GM19372 (cell line): ENCODE data around the gene RIPK1.
"Not testable (repeated sequence)": the region's sequence is repeated elsewhere in the genome, so short reads cannot be mapped to it uniquely, and the experiment has no call there.

Source experiments
- ATAC-seq: cut with Tn5 transposase; IDR thresholded peaks from one replicate; pipeline ENCODE4 v1.9.1; 2021; ENCODE audit warnings: mild to moderate bottlenecking, low read depth, moderate library complexity; ENCODE audit not compliant: unreplicated experiment

Gene RIPK1

DNA sequence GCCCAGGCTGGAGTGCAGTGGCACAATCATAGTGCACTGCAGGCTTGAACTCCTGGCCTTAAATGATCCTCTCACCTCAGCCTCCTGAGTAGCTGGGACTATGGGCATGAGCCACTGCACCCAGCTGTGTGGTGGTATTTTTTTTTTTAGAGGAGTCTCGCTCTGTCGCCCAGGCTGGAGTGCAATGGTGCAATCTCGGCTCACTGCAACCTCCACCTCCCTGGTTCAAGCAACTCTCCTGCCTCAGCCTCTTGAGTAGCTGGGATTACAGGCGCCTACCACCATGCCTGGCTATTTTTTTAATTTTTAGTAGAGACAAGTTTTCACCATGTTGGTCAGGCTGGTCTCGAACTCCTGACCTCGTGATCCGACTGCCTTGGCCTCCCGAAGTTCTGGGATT is 10.7 kb downstream of the RIPK1 start:
- not testable (repeated sequence) for ATAC-seq

DNA sequence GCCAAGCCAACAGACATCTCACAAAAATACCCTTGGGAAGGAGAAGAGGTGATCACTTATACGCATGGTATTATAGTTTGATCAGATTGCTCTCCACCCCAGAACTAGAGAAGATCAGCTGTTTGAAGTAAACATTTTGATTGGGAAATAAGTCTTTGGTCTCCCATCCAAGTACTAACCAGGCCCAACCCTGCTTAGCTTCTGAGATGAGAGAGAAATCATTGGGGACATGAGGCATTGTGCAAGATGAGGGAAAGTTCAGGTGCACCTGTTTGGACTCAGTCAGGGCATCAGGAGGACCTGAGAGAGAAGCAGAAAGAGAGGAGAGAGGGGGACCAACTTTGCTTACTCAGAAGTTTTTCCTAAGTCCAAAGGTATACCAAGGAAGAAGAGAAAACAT is 11.4 kb downstream of the RIPK1 start:
- no peak for ATAC-seq

DNA sequence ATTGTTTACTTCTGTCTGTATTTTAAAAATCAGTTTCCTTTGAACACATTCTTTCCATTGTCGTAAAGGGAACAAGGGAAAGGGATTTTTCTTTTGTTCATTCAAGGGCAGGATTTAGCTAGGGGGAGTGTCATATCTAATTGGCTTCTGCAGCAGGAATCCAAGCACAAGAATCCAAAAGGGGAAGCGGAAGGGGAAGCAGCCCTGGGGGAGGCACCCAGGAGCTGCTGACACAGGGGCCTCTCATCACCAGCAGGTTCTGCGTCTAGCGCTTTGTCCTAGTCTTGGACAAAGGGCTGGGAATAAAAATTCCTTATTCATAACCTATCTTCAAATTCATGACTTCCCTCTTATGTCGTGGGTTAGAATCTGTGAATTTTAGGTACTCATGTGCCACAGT is 13.7 kb downstream of the RIPK1 start:
- ATAC-seq, result no peak

DNA sequence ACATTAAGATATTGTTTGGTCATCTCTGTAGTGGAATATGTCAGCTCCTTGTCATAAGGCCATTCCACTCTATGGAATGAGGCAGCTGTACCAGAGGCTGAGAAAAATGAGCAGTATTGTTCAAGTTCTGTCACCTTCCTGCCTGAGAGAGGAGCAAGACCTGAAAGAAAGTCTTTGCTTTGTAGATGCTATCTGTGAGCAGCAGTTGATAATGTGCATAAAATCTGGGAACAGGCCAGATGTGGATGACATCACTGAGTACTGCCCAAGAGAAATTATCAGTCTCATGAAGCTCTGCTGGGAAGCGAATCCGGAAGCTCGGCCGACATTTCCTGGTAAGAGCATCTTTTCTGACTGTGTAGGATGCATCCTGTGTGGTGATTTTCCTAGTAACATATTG is 16.8 kb downstream of the RIPK1 start:
- no peak for ATAC-seq

DNA sequence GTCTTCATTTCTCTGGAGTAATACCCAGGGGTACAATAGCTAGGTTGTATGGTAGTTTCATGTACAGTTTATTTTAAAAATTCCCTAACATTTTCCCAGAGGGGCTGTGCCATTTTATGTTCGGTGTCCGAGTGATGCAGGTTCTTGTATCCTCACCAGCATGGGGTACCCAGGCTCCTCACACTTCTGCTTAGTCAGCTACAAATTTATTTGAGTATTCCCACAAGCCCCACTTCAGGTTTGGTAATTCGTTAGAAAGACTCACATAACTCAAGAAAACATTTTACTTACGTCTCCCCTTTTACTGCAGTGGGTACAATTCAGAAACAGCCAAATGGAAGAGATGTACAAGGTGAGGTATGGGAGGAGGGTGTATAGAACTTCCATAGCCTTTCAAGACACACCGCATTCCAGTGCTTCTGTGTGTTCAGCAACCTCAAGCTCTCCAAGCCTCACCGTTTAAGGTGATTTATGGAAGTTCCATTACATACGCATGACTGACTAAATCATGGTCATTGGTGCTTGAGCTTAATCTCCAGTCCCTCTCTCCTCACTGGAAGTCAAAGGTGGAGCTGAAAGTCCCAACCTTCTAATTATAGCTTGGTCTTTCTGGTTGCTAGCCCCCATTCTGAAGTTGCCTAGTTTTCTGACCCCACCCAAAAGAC is 18.1 kb downstream of the RIPK1 start:
- ATAC-seq, result no peak

DNA sequence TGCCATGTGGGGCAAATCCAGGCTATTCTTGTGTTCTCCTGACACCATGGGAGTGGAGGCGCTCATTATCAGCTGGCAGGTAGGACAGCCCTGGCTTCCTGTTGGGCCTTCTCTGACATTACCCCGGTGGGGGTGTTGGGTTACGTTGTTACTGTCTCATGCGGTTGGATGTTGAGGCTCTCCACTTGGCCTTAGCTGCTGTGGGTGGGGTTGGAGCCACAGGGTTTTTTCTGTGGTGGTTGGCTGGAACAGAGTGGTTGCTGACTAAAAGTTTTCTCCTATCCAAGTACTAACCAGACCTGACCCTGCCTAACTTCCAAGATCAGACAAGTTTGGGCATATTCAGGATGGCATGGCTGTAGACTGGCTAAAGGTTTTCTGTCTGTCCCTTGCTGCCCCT is 20.2 kb downstream of the RIPK1 start:
- no peak for ATAC-seq

DNA sequence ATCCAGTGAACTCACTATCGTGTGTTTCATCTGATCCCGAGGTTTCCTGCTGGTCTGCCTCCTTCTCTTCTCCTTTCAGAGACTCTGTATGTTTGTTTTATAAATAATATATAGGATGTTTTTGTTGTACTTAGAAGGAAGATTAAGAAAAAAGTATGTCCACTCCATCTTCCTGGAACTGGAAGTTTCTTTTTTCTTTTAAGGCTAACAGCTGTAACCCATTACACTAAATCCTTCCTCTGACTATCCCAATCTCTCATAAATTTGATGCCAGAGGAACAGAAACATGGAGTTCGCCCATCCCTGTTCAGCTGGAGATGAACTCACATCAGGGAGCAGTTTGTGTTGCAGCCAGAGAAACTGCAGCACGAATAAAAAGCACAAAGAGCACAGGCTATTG is 20.7 kb downstream of the RIPK1 start:
- no peak for ATAC-seq

DNA sequence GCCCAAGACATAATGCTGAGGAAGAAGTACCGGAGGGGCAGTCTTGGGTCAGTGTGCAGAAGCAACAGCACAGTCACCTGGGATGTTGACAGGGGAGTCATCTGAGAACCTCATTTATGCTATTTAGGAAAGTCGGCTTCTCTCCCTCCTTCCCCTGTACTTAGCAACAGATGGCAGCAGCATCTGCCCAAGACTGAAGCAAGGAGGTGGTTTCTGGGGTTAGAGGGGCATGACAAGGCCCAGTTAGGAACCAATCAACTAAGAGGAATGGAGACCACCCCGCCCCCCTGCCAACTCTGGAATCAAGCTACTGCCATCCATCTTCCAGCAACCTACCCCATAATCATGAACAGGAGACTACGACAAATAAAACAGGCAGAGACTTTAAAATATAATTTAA is 21.7 kb downstream of the RIPK1 start:
- ATAC-seq, result no peak

DNA sequence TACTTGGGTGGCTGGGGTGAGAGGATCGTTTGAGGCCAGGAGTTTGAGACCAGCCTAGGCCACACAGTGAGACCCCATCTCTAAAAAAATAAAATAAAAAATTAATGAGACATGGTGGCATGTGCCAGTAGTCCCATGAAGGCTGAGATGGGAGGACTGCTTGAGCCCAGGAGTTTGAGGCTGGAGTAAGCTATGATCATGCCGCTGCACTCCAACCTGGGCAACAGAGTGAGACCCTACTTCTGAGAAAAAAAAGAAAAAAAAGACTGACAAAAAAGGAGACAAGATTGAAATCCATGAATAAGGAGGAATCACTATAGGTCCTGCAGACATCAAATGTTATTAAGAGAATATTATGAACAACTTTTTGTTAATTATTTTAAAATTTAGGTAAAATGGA is 26.5 kb downstream of the RIPK1 start:
- ATAC-seq, result no peak

DNA sequence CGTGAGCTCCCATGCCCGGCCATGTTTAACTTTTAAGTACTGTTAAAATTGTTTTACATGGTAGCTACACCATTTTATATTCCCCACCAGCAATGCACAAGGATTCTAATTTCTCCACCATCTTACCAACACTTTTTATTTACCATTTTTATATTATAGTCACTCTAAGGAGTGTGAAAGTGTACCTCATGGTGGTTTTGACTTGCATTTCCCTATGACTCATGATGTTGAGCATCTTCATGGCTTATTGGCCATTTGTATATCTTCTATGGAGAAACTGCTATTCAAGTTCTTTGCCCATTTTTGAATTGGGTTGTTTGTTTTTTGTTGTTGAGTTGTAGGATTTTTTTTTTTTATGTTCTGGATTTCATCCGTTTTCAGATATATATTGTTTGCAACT is 34.6 kb downstream of the RIPK1 start:
- ATAC-seq, result no peak

DNA sequence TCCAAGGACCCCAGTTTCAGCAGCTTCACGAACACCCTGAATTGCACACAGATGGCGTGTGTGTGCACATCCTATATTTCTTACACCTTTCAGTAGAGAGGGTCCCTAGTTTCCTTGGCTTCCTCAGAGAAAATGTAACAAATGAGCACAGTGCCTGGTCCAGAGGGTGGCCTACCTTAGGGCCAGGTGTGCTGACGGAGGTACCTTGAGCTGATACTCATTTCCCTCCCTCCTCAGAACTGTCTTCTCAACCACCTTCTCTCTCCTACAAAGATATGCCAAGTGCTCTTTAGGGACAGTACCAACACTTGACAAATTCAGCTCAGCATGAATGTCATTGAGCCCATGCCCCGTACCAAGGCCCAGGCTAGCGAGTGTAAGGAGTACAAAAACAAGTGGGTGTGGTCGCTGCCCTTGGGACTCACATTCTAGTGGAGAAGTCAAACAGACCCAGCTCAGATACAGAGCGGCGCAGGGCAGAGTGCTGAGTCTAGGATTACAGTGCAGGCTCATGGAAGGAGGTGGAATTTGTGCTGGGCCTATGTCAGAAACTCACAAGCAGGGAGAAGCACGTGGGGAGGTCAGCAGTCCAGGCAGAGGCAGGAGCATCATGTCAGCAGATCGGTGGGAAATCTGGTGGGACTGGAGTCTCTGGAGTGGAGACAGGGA is 40.6 kb downstream of the RIPK1 start:
- ATAC-seq, result no peak

DNA sequence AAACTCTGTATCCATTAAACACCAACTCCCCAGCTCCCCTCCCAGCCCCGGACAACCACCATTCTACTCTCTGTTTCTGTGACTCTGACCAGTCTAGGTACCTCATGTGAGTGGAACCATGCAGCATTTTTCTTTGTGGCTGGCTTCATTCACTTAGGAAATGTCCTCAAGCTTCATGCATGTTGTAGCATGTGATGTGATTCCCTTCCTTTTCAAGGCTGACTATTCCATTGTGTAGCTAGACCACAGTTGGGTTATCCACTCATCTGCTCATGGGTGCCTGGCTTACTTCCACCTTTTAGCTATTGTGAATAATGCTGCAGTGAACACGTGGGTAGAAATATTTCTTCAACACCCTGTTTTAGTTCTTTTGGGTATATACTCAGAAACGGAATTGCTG is 41.5 kb downstream of the RIPK1 start:
- no peak for ATAC-seq

DNA sequence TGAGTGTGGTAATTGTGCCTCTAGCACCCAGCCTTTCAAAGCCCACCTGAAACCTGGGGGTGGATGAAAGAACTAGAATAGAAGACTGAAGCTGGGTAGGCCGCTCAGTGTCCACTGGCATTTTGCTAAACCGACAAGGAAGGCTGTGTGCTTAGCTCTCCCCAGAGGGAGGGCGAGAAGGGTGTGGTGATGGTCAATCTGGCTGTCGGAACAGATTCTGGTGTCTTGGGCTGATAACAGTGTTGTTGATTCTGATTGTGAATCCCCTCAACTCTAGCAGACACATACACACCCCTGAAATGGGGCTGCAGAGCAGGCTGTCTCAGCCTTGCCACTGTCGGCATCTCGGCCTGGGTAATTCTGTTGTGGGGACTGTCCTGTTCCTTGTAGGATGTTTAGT is 46.1 kb downstream of the RIPK1 start:
- no peak for ATAC-seq

DNA sequence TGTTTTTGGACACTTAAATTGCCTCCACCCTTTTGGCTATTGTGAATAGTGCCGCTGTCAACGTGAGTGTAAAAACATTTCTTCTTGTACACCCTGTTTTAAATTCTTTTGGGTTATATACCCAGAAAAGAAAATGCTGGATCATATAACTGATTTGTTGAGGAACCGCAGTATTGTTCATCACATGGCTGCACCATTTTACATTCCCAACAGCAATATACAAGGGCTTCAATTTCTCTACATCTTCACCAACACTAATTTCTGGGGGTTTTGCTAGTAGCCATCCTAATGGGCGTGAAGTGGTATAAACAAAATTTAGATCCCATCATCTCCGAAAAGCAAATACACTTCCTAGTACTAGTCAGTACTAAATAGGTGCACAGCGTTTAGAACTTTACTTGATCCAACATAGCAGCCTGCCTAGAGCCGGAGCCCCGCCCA is 49.6 kb downstream of the RIPK1 start:
- ATAC-seq, result no peak

DNA sequence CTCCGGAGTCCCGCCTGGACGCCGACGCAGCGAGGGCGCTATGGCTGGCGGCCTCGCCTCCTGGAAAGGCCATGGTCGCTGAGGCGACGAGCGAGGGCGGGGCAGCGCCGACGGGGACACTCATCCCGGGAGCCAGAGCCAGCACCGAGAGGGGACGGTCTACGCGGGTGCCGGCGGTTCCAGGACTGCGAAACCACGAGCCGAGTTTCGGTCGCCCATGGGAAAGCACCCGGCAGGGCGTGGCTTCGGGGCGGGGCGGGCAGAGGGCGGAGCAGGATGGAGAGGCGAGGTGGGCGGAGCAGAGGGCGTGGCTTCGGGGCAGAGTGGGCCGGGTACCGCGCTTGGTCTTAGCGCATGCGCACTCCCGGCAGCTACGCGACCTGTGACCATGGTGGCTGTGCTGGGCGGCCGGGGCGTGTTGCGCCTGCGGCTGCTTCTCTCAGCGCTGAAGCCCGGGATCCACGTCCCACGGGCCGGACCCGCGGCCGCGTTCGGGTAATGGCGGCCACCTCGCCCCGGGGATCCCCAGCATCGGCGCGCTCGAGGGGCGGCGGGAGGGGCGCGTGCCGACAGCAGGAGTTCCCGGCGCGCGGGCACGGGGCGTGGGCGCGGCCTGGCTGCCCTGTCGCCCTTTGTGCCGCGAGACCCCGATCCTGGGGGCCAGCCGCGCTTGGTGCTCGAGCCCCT is 50.2 kb downstream of the RIPK1 start, which contains the start of gene BPHL:
Gene BPHL, plus strand, starts transcription at position 359 of the 687 bp plus-strand sequence. Its CDS starts 30 bp downstream, at position 389.
- peak; percentile 84 for ATAC-seq

DNA sequence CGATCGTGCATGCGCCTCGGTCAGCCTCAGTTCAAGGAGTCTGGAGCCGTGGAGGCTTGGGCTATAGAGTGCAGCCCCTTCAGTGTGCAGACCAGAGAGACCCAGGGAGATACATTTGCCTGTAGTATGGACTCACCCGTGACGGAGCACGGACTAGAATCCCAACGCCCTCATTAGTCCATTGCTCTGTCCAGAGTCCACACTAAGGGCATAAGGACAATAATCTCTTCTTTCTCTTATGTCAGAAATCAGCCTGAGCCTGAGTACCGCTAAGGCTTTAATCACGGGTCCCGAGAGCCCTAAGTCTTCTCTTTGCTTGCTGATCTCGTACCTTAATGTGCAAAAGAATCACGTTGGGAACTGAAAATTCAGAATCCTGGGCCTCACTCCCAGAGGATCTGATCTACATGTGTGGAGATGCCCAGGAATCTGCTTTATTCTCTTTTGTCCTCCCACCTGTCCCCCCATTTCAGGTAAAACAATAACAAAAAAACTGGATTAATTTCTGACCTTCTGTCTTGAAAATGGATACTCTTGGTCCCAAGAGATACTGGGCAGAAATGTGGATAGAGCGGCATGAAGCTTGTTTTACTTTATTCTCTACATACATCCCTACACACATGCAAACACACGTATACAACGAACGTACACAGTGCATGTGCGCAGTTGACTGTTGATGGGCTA is 50.9 kb downstream of the RIPK1 start:
- ATAC-seq, result peak; percentile 25

DNA sequence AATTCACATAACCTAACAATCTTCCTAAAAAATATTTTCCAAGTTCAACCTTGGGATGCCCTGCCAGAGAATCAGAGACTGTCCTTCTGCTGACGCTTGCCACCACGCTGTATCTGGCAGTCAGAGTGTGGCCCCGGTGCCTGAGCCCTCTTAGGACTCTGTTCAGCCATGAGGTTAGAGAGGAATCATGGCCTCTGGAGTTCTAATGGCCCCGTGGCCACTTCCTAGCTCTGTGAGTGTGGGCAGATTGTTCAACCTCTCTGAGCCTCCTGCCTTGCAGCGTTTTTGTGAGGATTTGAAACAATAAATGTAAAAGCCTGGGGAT is 52.4 kb downstream of the RIPK1 start:
- no peak for ATAC-seq

DNA sequence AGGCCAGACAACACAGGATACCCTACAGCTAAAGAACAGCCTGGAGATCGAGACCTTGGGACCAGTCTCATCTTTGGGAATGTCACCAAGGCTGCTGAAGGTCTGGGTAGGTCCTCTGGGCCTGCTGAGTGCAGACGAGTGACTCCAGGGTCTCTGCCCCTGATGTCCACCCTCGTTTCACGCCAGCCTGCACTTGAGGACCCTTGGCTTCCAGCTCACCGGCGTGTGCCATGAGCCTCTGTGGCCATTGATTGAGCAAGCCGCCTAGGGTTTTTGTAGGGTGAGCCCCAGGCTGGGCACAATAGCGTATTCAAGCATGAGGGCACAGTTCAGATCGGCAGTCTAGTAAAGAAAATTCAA is 54.5 kb downstream of the RIPK1 start:
- ATAC-seq, result no peak

DNA sequence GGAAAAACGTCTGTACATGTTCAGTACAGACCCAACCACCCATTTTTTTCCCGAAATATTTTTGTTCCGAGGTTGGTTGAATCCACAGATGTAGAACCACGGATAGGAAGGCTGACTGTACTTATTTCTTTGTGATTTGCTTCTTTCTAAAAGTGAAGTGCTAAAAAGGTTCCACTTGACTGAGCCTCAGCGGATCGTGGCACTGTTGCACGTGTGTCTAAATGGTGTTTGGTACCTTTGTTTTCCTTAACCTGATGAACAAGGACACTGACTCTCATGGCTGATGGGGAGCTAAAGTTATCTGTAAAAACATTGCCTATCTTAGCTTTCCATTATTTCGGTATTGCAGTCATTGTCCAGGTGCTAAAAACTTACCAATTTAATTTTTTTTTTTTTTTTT is 56.4 kb downstream of the RIPK1 start:
- ATAC-seq, result no peak

DNA sequence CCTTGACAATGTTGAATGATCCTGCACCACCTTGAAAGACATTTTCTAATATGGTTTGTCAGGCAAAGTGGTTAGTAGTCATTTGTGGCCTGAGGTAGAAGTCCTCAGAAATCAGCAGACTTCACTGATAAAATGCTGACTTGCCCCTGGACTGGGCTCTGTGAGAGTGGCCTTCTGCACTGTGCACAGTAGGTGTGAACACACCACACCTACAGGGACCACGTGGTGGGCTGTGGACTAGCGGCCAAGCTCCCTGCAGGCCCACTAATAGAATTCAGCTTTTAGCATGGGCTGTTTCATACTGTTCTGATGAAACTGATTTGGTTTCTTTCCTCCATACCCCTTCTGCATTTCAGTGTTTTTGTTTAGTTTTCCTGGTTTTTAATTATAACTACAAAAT is 57.5 kb downstream of the RIPK1 start:
- ATAC-seq, result no peak

DNA sequence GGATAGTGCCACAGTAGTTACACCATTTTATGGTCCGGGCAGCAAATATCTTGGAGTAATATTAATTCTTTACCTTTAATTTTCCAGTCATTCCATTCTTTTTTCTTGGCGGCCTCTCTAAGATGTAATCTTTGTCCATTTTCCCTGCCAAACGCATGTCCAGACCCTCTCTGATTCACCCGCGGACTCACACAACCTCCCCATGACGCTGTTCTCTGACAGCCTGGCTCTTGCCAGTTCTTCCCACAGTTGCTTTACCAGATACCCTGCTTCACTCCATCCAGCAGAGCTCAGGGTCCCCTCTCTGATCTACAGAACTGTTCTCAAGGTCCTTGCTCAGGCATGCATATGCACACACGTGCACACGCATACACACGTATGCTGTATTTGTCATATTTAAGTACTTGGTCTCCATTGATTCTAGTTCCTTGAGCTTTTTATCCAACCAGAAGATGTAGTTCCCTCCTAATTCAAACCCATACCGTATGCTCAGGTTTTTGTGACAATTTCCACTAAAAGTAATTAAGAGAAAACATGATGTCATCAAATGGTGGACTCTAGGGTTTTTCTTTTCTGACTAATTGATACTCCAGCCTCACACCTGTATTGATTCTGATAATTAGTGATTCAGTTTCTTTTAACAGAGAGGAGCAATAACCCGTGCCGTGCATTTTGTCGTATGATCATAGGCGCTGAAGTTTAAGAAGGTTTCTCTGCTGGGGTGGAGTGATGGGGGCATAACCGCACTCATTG is 60.2 kb downstream of the RIPK1 start:
- ATAC-seq, result no peak
